Right atrium auricular region (tissue), 2 donors: Measurements from ENCODE around the gene LRMDA. TPM values are rescaled to one million over a fixed set of nuclear protein-coding genes. Genes with fewer than 3 reads are reported as not detected.

ENCODE experiments used
- DNase-seq: peaks from one replicate; pipeline ENCODE4 v3.0.0-alpha.2; 2019; ENCODE audit warnings: low spot score
- H3K27ac ChIP-seq, 2 donors: fragments of 200-600 bp; sonication (generic); 1 replicate in 1 of 2; 2 replicates in 1 of 2; pipeline ENCODE4 v1.5.1; 2016 to 2019
- H3K27me3 ChIP-seq, 2 donors: fragments of 200-600 bp; sonication (generic); one replicate each; pipeline versions ENCODE4 v1.5.1 to v1.6.0; 2017 to 2019
- H3K36me3 ChIP-seq: fragments of 200-600 bp; sonication (generic); one replicate; pipeline ENCODE4 v1.5.1; 2016
- H3K4me1 ChIP-seq, 2 donors: fragments of 200-600 bp; sonication (generic); one replicate each; pipeline versions ENCODE4 v1.5.1 to v1.6.0; 2017 to 2019
- H3K4me3 ChIP-seq, 2 donors: fragments of 200-600 bp; sonication (generic); 1 replicate in 1 of 2; 2 replicates in 1 of 2; pipeline ENCODE4 v1.5.1; 2017 to 2019; ENCODE audit warnings: mild to moderate bottlenecking in 1 of 2, moderate library complexity in 1 of 2
- H3K9me3 ChIP-seq, 2 donors: fragments of 200-600 bp; sonication (generic); one replicate each; pipeline ENCODE4 v1.5.1; 2019
- total RNA-seq, 2 donors: library from RNA; depleted of rRNA; stranded (reverse); fragments of >200 nt; gene quantifications; one replicate each; pipeline ENCODE4 v1.1.0, GENCODE V29; 2016
- TF ChIP-seq, protein P1 (sequence below), 2 donors: fragments of 200-600 bp; sonication (generic); IDR thresholded peaks; one replicate each; pipeline ENCODE4 v1.5.1; 2019; ENCODE audit warnings: antibody characterized with exemption in 2 of 2

The LRMDA gene
- total RNA-seq, 2 donors from 2014 or later: 6.1 to 19.1 TPM

- Histone ChIP-seq H3K9me3 (no peaks in the 10 kb centered on the region), H3K27me3 (no peaks in the 10 kb centered on the region), H3K27ac (no peak overlapping the region), H3K4me1 (no peaks in the 10 kb centered on the region), H3K4me3 (no peak overlapping the region), H3K36me3 (no peaks in the 10 kb centered on the region)
- TF ChIP-seq, protein P1, sequence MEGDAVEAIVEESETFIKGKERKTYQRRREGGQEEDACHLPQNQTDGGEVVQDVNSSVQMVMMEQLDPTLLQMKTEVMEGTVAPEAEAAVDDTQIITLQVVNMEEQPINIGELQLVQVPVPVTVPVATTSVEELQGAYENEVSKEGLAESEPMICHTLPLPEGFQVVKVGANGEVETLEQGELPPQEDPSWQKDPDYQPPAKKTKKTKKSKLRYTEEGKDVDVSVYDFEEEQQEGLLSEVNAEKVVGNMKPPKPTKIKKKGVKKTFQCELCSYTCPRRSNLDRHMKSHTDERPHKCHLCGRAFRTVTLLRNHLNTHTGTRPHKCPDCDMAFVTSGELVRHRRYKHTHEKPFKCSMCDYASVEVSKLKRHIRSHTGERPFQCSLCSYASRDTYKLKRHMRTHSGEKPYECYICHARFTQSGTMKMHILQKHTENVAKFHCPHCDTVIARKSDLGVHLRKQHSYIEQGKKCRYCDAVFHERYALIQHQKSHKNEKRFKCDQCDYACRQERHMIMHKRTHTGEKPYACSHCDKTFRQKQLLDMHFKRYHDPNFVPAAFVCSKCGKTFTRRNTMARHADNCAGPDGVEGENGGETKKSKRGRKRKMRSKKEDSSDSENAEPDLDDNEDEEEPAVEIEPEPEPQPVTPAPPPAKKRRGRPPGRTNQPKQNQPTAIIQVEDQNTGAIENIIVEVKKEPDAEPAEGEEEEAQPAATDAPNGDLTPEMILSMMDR (IDR thresholded peaks at IDR 0.05): no peak
- no peak for DNase-seq
Observed at GRCh38 chr10:76347832-76348231, 916.4 kb downstream of the LRMDA start.

DNA sequence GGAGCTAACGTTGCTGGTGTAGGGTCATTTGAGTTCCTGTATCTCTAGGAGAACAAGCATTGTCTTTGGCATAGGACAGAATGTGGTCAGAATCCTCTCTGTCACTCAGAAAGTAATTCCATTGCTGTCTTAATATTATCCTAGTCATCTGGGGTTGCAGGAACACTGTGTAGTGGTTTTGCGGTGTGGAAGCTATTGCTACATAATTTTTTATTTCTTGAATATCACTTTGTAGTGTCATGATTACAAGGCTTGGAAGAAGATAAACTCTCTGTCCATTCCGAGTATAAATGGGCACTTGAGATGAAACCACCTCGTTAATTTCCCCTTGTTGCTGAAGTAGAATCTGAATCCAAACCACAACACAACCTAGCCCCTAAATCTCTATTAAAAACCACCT lies 919.2 kb downstream of the LRMDA start:
- DNase-seq: no peak
- TF ChIP-seq, protein P1 (IDR thresholded peaks at IDR 0.05): no peak
- H3K36me3 ChIP-seq: no peaks in the 10 kb centered on the region
- no peaks in the 10 kb centered on the region for H3K27me3 ChIP-seq
- H3K4me1 ChIP-seq: no peaks in the 10 kb centered on the region
- H3K27ac ChIP-seq: no peak overlapping the region
- no peaks in the 10 kb centered on the region for H3K9me3 ChIP-seq
- H3K4me3 ChIP-seq: no peak overlapping the region

DNA sequence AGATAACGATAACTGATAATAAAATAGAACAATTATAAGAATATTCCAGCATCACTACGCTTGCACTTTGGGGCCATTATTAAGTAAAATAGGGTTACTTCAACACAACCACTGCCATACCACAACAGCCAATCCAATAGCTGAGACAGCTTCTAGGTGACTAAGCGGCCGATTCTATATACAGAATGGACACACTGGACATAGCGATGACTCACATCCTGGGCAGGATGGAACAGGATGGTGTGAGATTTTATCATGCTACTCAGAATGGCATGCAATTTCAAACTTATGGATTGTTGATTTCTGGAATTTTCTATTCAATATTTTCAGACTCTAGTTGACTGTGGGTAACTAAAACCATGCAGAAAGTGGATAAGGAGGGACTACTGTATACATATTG lies 920.9 kb downstream of the LRMDA start:
- Histone ChIP-seq H3K4me1 (no peaks in the 10 kb centered on the region), H3K36me3 (no peaks in the 10 kb centered on the region), H3K9me3 (no peaks in the 10 kb centered on the region), H3K4me3 (no peak overlapping the region), H3K27me3 (no peaks in the 10 kb centered on the region), H3K27ac (no peak overlapping the region)
- DNase-seq: no peak
- TF ChIP-seq, protein P1 (IDR thresholded peaks at IDR 0.05): no peak

DNA sequence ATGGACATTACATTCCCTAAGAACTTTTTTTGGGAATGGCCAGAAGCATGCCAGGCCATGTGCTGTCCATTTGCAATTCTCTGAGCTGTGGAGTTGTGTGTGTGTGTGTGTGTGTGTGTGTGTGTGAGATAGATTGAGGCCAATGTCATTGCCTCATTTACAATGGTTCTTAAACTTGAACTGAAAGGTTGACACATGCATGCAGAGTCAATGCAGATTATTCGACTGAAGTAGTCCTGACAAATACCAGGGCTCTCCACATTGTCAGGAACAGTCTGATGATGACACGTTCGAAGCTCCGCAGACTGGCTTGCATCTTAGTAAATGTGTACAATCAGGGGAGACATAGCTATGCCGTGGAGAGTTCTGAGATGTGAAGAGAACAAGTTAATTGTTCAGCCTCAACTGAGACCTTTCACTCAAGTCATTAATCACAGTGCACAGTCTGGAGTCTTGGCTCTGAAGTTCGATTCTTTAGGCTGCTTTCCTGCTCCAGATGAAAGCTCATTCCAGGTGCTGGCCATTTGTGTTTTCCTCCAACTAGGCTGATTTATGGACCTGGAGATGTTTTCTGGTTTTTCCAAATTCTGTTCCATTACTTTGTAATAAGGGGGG lies 921.9 kb downstream of the LRMDA start:
- Histone ChIP-seq H3K9me3 (no peaks in the 10 kb centered on the region), H3K27me3 (no peaks in the 10 kb centered on the region), H3K4me3 (no peak overlapping the region), H3K27ac (no peak overlapping the region), H3K36me3 (no peaks in the 10 kb centered on the region), H3K4me1 (no peaks in the 10 kb centered on the region)
- DNase-seq: no peak
- TF ChIP-seq, protein P1 (IDR thresholded peaks at IDR 0.05): no peak

- Histone ChIP-seq H3K9me3 (no peaks in the 10 kb centered on the region), H3K27me3 (no peaks in the 10 kb centered on the region), H3K27ac (no peak overlapping the region), H3K4me1 (peaks cover 0 to 6% of the 10 kb centered on the region in 2 donors), H3K36me3 (no peaks in the 10 kb centered on the region), H3K4me3 (no peak overlapping the region)
- no peak for DNase-seq
- TF ChIP-seq, protein P1 (IDR thresholded peaks at IDR 0.05): no peak
Observed at GRCh38 chr10:76354212-76354738, 922.9 kb downstream of the LRMDA start.

DNA sequence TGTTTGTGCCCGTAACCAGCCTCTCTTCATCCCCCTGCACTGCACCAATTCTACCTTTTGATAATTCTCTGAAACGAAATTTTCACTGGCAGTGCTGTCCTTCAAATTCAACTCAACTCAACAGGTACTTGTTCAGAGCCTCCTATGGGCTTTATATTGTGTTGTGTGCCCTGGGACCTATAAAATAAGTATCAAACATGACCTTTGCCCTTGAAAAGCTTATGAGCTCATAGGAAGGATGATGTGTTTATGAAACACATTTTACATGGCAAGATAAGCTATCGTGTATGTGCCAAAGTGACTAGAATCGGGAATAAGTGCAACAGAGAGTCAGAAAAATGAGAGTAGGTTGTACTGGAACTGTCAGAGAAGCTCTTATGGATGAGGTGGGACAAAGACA lies 923.5 kb downstream of the LRMDA start:
- peaks cover 0 to 6% of the 10 kb centered on the region in 2 donors for H3K4me1 ChIP-seq
- H3K36me3 ChIP-seq: no peaks in the 10 kb centered on the region
- no peaks in the 10 kb centered on the region for H3K27me3 ChIP-seq
- H3K9me3 ChIP-seq: no peaks in the 10 kb centered on the region
- H3K4me3 ChIP-seq: no peak overlapping the region
- TF ChIP-seq, protein P1 (IDR thresholded peaks at IDR 0.05): no peak
- H3K27ac ChIP-seq: no peak overlapping the region
- no peak for DNase-seq
